GM18868 (cell line): ENCODE measurements around the gene GATC.
"Not testable (repeated sequence)": the region's sequence is repeated elsewhere in the genome, so short reads cannot be mapped to it uniquely, and the experiment has no call there.

Experiments used
- ATAC-seq: cut with Tn5 transposase; IDR thresholded peaks from one replicate; pipeline ENCODE4 v1.9.1; 2021; ENCODE audit warnings: mild to moderate bottlenecking, moderate library complexity; ENCODE audit not compliant: unreplicated experiment

GATC gene

GRCh38 chr12:120432772-120433525 is 13.3 kb upstream of the GATC start:
- no peak for ATAC-seq

GRCh38 chr12:120437735-120438494 is 8.3 kb upstream of the GATC start, which contains the start of gene COX6A1:
TSS of gene COX6A1 (plus strand) at chr12:120438113. CDS start at chr12:120438127, 14 bp downstream.
- ATAC-seq: peak; percentile 89

- no peak for ATAC-seq
These were observed 7.6 kb upstream of the GATC start for GRCh38 chr12:120438495-120439198.

GRCh38 chr12:120439646-120440247 is 6.5 kb upstream of the GATC start:
- no peak for ATAC-seq

- ATAC-seq: no peak
These were observed 1.6 kb upstream of the GATC start for GRCh38 chr12:120444676-120445075.

- ATAC-seq: not testable (repeated sequence)
These were observed 567 bp downstream of the GATC start for GRCh38 chr12:120446844-120447178.

- ATAC-seq: no peak
These were observed 1.7 kb downstream of the GATC start for GRCh38 chr12:120447992-120448391.

GRCh38 chr12:120452524-120452923 is 6.3 kb downstream of the GATC start:
- ATAC-seq: not testable (repeated sequence)

- no peak for ATAC-seq
These were observed 7.0 kb downstream of the GATC start for GRCh38 chr12:120453060-120453750.

- ATAC-seq: no peak
These were observed 7.7 kb downstream of the GATC start for GRCh38 chr12:120453977-120454376.

- no peak for ATAC-seq
These were observed 9.1 kb downstream of the GATC start for GRCh38 chr12:120455302-120455701.

- ATAC-seq: no peak
These were observed 10.9 kb downstream of the GATC start for GRCh38 chr12:120457133-120457532.

- no peak for ATAC-seq
These were observed 13.9 kb downstream of the GATC start for GRCh38 chr12:120460157-120460556.

- ATAC-seq: no peak
These were observed 15.9 kb downstream of the GATC start for GRCh38 chr12:120462099-120462640.

- no peak for ATAC-seq
These were observed 17.5 kb downstream of the GATC start for GRCh38 chr12:120463712-120464111.

GRCh38 chr12:120465756-120466155 is 19.5 kb downstream of the GATC start:
- no peak for ATAC-seq

GRCh38 chr12:120466560-120467315 is 20.5 kb downstream of the GATC start:
- ATAC-seq: no peak

GRCh38 chr12:120467439-120467838 is 21.2 kb downstream of the GATC start:
- no peak for ATAC-seq

- no peak for ATAC-seq
These were observed 22.1 kb downstream of the GATC start for GRCh38 chr12:120468325-120468820.
